Measurements from ENCODE around the gene TMCC3. TPM values are rescaled to one million over a fixed set of nuclear protein-coding genes. Genes with fewer than 3 reads are reported as not detected.

Gene TMCC3
- polyA plus RNA-seq, 3 donors, result 39.4 to 41.5 (median 39.5) TPM

- no peak for DNase-seq
Measured at GRCh38 chr12:94677778-94678177, 27.4 kb upstream of the TMCC3 start.

GRCh38 chr12:94676922-94677321 is 26.6 kb upstream of the TMCC3 start:
- DNase-seq, result no peak

GRCh38 chr12:94676031-94676641 is 25.8 kb upstream of the TMCC3 start:
- DNase-seq, result no peak

GRCh38 chr12:94674835-94675234 is 24.5 kb upstream of the TMCC3 start:
- no peak for DNase-seq

- peak; percentile 30 for DNase-seq
Measured at GRCh38 chr12:94674051-94674451, 23.7 kb upstream of the TMCC3 start.

GRCh38 chr12:94673496-94673895 is 23.1 kb upstream of the TMCC3 start:
- no peak for DNase-seq

GRCh38 chr12:94671917-94672316 is 21.6 kb upstream of the TMCC3 start:
- DNase-seq, result no peak

- DNase-seq, result no peak
Measured at GRCh38 chr12:94670898-94671297, 20.5 kb upstream of the TMCC3 start.

- DNase-seq, result no peak
Measured at GRCh38 chr12:94670075-94670474, 19.7 kb upstream of the TMCC3 start.

- no peak for DNase-seq
Measured at GRCh38 chr12:94667031-94667540, 16.7 kb upstream of the TMCC3 start.

- DNase-seq, result no peak
Measured at GRCh38 chr12:94666158-94666557, 15.8 kb upstream of the TMCC3 start.

GRCh38 chr12:94663702-94664101 is 13.3 kb upstream of the TMCC3 start:
- no peak for DNase-seq

GRCh38 chr12:94663071-94663470 is 12.7 kb upstream of the TMCC3 start:
- no peak for DNase-seq

GRCh38 chr12:94660436-94660835 is 10.1 kb upstream of the TMCC3 start:
- no peak for DNase-seq

- no peak for DNase-seq
Measured at GRCh38 chr12:94659346-94659930, 9.1 kb upstream of the TMCC3 start.

- DNase-seq, result no peak
Measured at GRCh38 chr12:94658931-94659330, 8.6 kb upstream of the TMCC3 start.

GRCh38 chr12:94656556-94656955 is 6.2 kb upstream of the TMCC3 start:
- DNase-seq, result no peak

- peak; percentile 48 for DNase-seq
Measured at GRCh38 chr12:94649349-94650142, 811 bp downstream of the TMCC3 start.

GRCh38 chr12:94648578-94648977 is 1.8 kb downstream of the TMCC3 start:
- DNase-seq, result no peak

GRCh38 chr12:94644141-94644979 is 6.0 kb downstream of the TMCC3 start:
- DNase-seq, result peak; percentile 89

GRCh38 chr12:94643606-94644005 is 6.8 kb downstream of the TMCC3 start:
- no peak for DNase-seq

GRCh38 chr12:94641283-94641682 is 9.1 kb downstream of the TMCC3 start:
- DNase-seq, result peak; percentile 22

Measured in renal pelvis (tissue), 4 donors.